ENCODE measurements around the gene CDK9.
"Not testable (repeated sequence)": the region's sequence is repeated elsewhere in the genome, so short reads cannot be mapped to it uniquely, and the experiment has no call there.

Gene CDK9

GRCh38 chr9:127817881-127818434 is 32.1 kb downstream of the CDK9 start:
- in situ Hi-C loops (cut with MboI; ENCODE audit: low sequenced_read_pairs), result no loop called here

- in situ Hi-C loops (cut with MboI; ENCODE audit: low sequenced_read_pairs), result no loop called here
Observed at GRCh38 chr9:127818574-127818973, 32.7 kb downstream of the CDK9 start.

- in situ Hi-C loops (cut with MboI; ENCODE audit: low sequenced_read_pairs), result no loop called here
Observed at GRCh38 chr9:127822108-127822507, 36.3 kb downstream of the CDK9 start.

- in situ Hi-C loops (cut with MboI; ENCODE audit: low sequenced_read_pairs), result no loop called here
Observed at GRCh38 chr9:127825319-127826051, 39.7 kb downstream of the CDK9 start.

GRCh38 chr9:127826253-127826913 is 40.5 kb downstream of the CDK9 start:
- in situ Hi-C loops (cut with MboI; ENCODE audit: low sequenced_read_pairs), result no loop called here

- in situ Hi-C loops (cut with MboI; ENCODE audit: low sequenced_read_pairs), result no loop called here
Observed at GRCh38 chr9:127828262-127829031, 42.6 kb downstream of the CDK9 start.

- in situ Hi-C loops (cut with MboI; ENCODE audit: low sequenced_read_pairs), result no loop called here
Observed at GRCh38 chr9:127829205-127829906, 43.5 kb downstream of the CDK9 start.

- in situ Hi-C loops (cut with MboI; ENCODE audit: low sequenced_read_pairs), result no loop called here
Observed at GRCh38 chr9:127832248-127832647, 46.4 kb downstream of the CDK9 start.

GRCh38 chr9:127833555-127833954 is 47.7 kb downstream of the CDK9 start:
- in situ Hi-C loops (cut with MboI; ENCODE audit: low sequenced_read_pairs), result no loop called here

- in situ Hi-C loops (cut with MboI; ENCODE audit: low sequenced_read_pairs), result no loop called here
Observed at GRCh38 chr9:127835991-127836516, 50.2 kb downstream of the CDK9 start.

- in situ Hi-C loops (cut with MboI; ENCODE audit: low sequenced_read_pairs), result not testable (repeated sequence)
Observed at GRCh38 chr9:127836561-127836960, 50.7 kb downstream of the CDK9 start.

GRCh38 chr9:127837346-127837745 is 51.5 kb downstream of the CDK9 start:
- in situ Hi-C loops (cut with MboI; ENCODE audit: low sequenced_read_pairs), result no loop called here

GRCh38 chr9:127838375-127839078 is 52.7 kb downstream of the CDK9 start:
- in situ Hi-C loops (cut with MboI; ENCODE audit: low sequenced_read_pairs), result no loop called here
